ENCODE results near the gene FUZ.

- TF ChIP-seq, protein P1, sequence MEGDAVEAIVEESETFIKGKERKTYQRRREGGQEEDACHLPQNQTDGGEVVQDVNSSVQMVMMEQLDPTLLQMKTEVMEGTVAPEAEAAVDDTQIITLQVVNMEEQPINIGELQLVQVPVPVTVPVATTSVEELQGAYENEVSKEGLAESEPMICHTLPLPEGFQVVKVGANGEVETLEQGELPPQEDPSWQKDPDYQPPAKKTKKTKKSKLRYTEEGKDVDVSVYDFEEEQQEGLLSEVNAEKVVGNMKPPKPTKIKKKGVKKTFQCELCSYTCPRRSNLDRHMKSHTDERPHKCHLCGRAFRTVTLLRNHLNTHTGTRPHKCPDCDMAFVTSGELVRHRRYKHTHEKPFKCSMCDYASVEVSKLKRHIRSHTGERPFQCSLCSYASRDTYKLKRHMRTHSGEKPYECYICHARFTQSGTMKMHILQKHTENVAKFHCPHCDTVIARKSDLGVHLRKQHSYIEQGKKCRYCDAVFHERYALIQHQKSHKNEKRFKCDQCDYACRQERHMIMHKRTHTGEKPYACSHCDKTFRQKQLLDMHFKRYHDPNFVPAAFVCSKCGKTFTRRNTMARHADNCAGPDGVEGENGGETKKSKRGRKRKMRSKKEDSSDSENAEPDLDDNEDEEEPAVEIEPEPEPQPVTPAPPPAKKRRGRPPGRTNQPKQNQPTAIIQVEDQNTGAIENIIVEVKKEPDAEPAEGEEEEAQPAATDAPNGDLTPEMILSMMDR (conservative IDR thresholded peaks at IDR 0.05), result no peak
- no peak for TF ChIP-seq ZFX (IDR thresholded peaks at IDR 0.05)
Observed at GRCh38 chr19:49773663-49774350, 39.3 kb downstream of the FUZ start.

Measured in C4-2B (cell line).